Measurements from ENCODE around the gene OGDH. TPM values are rescaled to one million over a fixed set of nuclear protein-coding genes. Genes with fewer than 3 reads are reported as not detected.

Gene OGDH
- total RNA-seq, 1 donor from 2014 or later = 157 TPM

- intact Hi-C loops (cut with DNase I) = no loop called here
- no peaks in the 10 kb centered on the region for H3K9me3 ChIP-seq
- peaks cover 10% of the 10 kb centered on the region for H3K36me3 ChIP-seq
- peak overlapping the region; percentile 27 for H3K27ac ChIP-seq
- peaks cover 64% of the 10 kb centered on the region for H3K4me1 ChIP-seq
- no peaks in the 10 kb centered on the region for H3K27me3 ChIP-seq
- H3K4me3 ChIP-seq = no peak overlapping the region
- no peak for TF ChIP-seq CTCF (IDR thresholded peaks at IDR 0.05)
- no peak for DNase-seq
- no peak for ATAC-seq
These were observed 24.5 kb downstream of the OGDH start for GRCh38 chr7:44630792-44631457.

- DNase-seq (no peak), ATAC-seq (peak; percentile 35)
- H3K27ac ChIP-seq = peak overlapping the region; percentile 55
- peaks cover 7% of the 10 kb centered on the region for H3K36me3 ChIP-seq
- H3K4me1 ChIP-seq = peaks cover 71% of the 10 kb centered on the region
- no peak overlapping the region for H3K4me3 ChIP-seq
- no peaks in the 10 kb centered on the region for H3K27me3 ChIP-seq
- TF ChIP-seq CTCF (IDR thresholded peaks at IDR 0.05) = no peak
- H3K9me3 ChIP-seq = no peaks in the 10 kb centered on the region
- intact Hi-C loops (cut with DNase I) = no loop called here
These were observed 25.2 kb downstream of the OGDH start for GRCh38 chr7:44631458-44632115.

- H3K4me3 ChIP-seq = no peak overlapping the region
- DNase-seq = no peak
- no peaks in the 10 kb centered on the region for H3K9me3 ChIP-seq
- no peaks in the 10 kb centered on the region for H3K27me3 ChIP-seq
- intact Hi-C loops (cut with DNase I) = no loop called here
- ATAC-seq = no peak
- H3K36me3 ChIP-seq = peaks cover 3% of the 10 kb centered on the region
- H3K27ac ChIP-seq = peak overlapping the region; percentile 55
- H3K4me1 ChIP-seq = peaks cover 77% of the 10 kb centered on the region
- TF ChIP-seq CTCF (IDR thresholded peaks at IDR 0.05) = no peak
These were observed 25.8 kb downstream of the OGDH start for GRCh38 chr7:44632196-44632595.

- ATAC-seq (peak; percentile 63), DNase-seq (peak; percentile 71)
- H3K4me3 ChIP-seq = no peak overlapping the region
- peaks cover 80% of the 10 kb centered on the region for H3K4me1 ChIP-seq
- H3K9me3 ChIP-seq = no peaks in the 10 kb centered on the region
- H3K27me3 ChIP-seq = no peaks in the 10 kb centered on the region
- intact Hi-C loops (cut with DNase I) = no loop called here
- H3K36me3 ChIP-seq = no peaks in the 10 kb centered on the region
- peak overlapping the region; percentile 78 for H3K27ac ChIP-seq
- no peak for TF ChIP-seq CTCF (IDR thresholded peaks at IDR 0.05)
These were observed 27.1 kb downstream of the OGDH start for GRCh38 chr7:44633254-44634186.

- no peak for ATAC-seq
- peak overlapping the region; percentile 78 for H3K27ac ChIP-seq
- no peak for DNase-seq
- H3K36me3 ChIP-seq = no peaks in the 10 kb centered on the region
- no peaks in the 10 kb centered on the region for H3K27me3 ChIP-seq
- H3K9me3 ChIP-seq = no peaks in the 10 kb centered on the region
- intact Hi-C loops (cut with DNase I) = no loop called here
- no peak for TF ChIP-seq CTCF (IDR thresholded peaks at IDR 0.05)
- H3K4me1 ChIP-seq = peaks cover 84% of the 10 kb centered on the region
- H3K4me3 ChIP-seq = no peak overlapping the region
These were observed 27.9 kb downstream of the OGDH start for GRCh38 chr7:44634187-44634838.

All from upper lobe of right lung (tissue), 1 donor.